ENCODE measurements around the gene ELOVL6. TPM values are rescaled to one million over a fixed set of nuclear protein-coding genes. Genes with fewer than 3 reads are reported as not detected.

Gene ELOVL6
- total RNA-seq, 1 donor from 2014 or later = 51.6 TPM

- Mint-ChIP-seq H3K27me3 (no peaks in the 10 kb centered on the region), H3K36me3 (peaks cover 22% of the 10 kb centered on the region), H3K4me1 (ENCODE audit: unreplicated experiment) (peaks cover 12% of the 10 kb centered on the region), H3K27ac (no peak overlapping the region), H3K4me3 (no peak overlapping the region), H3K9me3 (no peaks in the 10 kb centered on the region)
- no peak for DNase-seq (ENCODE audit: extremely low spot score, unreplicated experiment)
- no peak for TF ChIP-seq CTCF (conservative IDR thresholded peaks at IDR 0.05)
These were observed 139.7 kb downstream of the ELOVL6 start for GRCh38 chr4:110058677-110059076.

- no peak for TF ChIP-seq CTCF (conservative IDR thresholded peaks at IDR 0.05)
- Mint-ChIP-seq H3K4me1 (ENCODE audit: unreplicated experiment) (peaks cover 7% of the 10 kb centered on the region), H3K27me3 (no peaks in the 10 kb centered on the region), H3K9me3 (no peaks in the 10 kb centered on the region), H3K36me3 (peaks cover 38% of the 10 kb centered on the region), H3K27ac (no peak overlapping the region), H3K4me3 (no peak overlapping the region)
- DNase-seq (ENCODE audit: extremely low spot score, unreplicated experiment) = no peak
These were observed 143.2 kb downstream of the ELOVL6 start for GRCh38 chr4:110055158-110055768.

DNA sequence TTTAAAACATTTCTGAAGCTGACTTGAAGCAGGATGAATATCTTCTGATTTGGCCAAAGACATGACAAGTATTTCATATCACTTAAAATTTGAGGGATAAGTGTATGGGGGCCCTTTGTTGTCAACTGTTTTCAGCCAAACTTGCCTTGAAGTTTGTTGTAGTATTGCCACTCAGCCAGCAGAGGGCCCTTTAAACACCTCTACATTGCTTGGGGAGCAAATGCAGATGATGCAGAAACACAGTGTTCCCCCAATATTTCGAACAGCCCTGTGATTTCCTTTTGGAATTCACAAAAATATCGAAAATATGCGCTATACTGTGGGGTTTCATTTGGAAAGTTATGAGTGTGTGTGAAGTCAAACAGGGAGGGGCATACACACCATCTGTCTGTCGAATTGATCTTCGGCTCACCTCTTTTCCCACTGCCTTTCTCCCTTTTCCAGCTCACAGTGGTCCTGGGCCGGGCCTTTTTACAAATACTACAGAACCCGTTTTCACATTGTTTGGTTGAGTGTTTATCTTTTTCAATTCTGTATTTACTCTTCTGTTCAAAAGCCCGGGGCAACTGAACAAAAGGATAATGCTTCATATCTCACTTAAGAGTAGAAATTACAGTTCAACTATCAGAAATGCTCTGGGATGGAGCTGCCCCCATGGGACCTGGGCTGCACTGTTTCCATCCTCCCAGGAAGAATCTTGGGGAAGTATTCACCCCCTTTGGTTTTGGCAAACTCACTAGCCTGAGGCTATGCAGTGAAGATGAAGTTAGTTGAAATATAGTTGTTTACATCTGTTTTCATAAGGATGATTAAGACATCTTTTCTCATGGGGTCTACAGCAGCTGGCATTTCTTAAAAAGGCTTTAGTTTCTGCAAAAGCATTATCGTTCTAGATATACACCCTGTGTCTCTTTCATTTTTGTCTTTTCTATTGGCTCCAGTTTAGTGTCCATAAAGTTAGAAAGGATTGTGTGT lies 148.2 kb downstream of the ELOVL6 start:
- Mint-ChIP-seq H3K4me1 (ENCODE audit: unreplicated experiment) (peaks cover 8% of the 10 kb centered on the region), H3K9me3 (no peaks in the 10 kb centered on the region), H3K4me3 (no peak overlapping the region), H3K27me3 (no peaks in the 10 kb centered on the region), H3K36me3 (peaks cover 25% of the 10 kb centered on the region), H3K27ac (no peak overlapping the region)
- DNase-seq (ENCODE audit: extremely low spot score, unreplicated experiment) = no peak
- TF ChIP-seq CTCF (conservative IDR thresholded peaks at IDR 0.05) = peak; percentile 89

DNA sequence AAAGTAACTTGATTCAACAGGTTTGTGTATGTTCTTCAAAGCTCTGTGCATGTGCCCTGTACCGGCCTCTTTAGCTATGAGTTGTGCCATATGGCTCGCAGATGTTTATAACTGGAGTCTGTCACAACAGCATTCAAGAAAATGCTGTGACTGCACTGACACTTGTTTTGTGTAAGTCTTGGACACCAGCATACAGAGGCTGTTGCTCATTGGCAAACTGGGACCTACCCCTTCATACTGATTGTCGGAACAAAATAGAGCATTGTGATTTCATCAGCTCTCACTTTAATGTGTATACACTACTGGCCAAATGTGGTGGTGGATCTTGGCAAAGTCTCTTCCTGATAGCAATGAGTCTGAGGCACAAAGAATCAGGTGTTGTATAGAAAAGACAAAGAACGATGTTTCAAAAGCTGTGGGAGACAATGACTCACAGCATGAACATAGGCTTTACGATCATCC lies 151.8 kb downstream of the ELOVL6 start:
- H3K27me3 Mint-ChIP-seq = no peaks in the 10 kb centered on the region
- H3K4me3 Mint-ChIP-seq = no peak overlapping the region
- H3K36me3 Mint-ChIP-seq = peaks cover 15% of the 10 kb centered on the region
- no peaks in the 10 kb centered on the region for H3K9me3 Mint-ChIP-seq
- no peak for TF ChIP-seq CTCF (conservative IDR thresholded peaks at IDR 0.05)
- no peak for DNase-seq (ENCODE audit: extremely low spot score, unreplicated experiment)
- no peak overlapping the region for H3K27ac Mint-ChIP-seq
- H3K4me1 Mint-ChIP-seq (ENCODE audit: unreplicated experiment) = peaks cover 29% of the 10 kb centered on the region

DNA sequence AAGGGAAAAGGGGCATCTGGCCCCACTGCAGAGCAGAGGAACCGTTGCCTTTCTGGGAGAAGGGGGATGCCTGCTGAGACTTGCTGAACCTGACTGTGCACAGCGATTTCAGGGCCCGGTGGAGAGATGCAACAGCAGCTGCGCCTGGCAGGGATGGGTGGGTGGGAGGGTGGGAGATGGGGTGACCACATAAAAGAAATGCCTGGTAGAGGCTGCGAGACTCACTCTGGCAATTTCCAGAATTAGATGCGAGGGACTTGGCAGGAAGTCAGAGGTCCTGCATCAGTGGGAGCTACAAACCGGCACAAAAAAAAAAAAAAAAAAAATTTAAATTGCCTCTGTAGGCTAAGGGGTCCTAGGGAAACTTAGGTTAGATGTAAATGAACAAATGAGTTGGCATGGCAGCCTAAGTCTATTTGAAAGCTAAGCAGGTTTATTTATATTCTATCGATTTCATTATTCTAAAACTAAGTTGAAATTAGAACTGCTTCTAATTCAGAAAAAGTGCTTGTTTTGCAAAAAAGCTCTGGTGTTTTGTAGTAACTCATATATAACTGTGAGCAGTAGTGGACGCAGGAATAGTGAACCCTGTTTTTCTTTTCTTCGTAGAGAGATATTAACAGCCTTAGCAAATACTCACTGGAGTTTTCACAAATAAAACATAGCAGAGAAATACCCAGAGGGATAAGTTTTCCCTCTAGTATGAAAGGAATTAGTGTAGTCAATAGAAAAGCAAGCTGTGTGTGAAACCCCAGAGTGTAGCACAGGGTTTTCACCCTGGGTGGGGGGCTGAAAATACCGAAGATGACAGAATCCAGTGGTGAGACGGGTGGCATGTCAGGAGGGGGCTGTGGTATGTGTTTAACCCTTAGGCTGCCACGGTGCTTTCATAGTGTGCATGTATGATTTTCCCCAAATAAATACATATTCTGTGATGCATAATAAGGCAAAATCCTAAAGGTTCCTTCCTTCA lies 155.6 kb downstream of the ELOVL6 start:
- H3K4me3 Mint-ChIP-seq = peak overlapping the region; percentile 15
- H3K9me3 Mint-ChIP-seq = no peaks in the 10 kb centered on the region
- H3K4me1 Mint-ChIP-seq (ENCODE audit: unreplicated experiment) = peaks cover 33% of the 10 kb centered on the region
- DNase-seq (ENCODE audit: extremely low spot score, unreplicated experiment) = no peak
- H3K27ac Mint-ChIP-seq = no peak overlapping the region
- H3K27me3 Mint-ChIP-seq = no peaks in the 10 kb centered on the region
- peaks cover 5% of the 10 kb centered on the region for H3K36me3 Mint-ChIP-seq
- TF ChIP-seq CTCF (conservative IDR thresholded peaks at IDR 0.05) = no peak

All from type B pancreatic cell (in vitro differentiated cells).